ENCODE results near the gene MAPK8.

Gene MAPK8

DNA sequence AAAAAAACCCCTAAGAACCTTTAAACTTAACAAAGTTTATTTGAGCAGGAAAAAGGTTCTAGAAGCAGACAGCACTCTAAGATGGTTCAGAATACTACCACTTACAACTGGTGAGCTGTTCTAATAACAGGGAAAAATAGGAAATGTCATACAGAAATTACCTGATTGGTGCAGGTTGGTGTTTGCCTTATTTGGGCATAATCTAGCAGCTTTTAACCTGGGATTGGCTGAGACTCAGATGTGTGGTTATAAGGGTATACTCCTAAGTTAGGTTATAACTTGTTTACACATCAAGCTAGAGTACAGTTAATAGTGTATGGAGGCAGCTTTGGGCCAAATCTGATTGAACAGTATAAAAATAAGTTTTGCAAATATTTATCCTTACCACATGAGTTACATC lies 59.8 kb downstream of the MAPK8 start:
- TF ChIP-seq, protein P1, sequence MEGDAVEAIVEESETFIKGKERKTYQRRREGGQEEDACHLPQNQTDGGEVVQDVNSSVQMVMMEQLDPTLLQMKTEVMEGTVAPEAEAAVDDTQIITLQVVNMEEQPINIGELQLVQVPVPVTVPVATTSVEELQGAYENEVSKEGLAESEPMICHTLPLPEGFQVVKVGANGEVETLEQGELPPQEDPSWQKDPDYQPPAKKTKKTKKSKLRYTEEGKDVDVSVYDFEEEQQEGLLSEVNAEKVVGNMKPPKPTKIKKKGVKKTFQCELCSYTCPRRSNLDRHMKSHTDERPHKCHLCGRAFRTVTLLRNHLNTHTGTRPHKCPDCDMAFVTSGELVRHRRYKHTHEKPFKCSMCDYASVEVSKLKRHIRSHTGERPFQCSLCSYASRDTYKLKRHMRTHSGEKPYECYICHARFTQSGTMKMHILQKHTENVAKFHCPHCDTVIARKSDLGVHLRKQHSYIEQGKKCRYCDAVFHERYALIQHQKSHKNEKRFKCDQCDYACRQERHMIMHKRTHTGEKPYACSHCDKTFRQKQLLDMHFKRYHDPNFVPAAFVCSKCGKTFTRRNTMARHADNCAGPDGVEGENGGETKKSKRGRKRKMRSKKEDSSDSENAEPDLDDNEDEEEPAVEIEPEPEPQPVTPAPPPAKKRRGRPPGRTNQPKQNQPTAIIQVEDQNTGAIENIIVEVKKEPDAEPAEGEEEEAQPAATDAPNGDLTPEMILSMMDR (conservative IDR thresholded peaks at IDR 0.05): no peak
- H3K27ac ChIP-seq: no peak overlapping the region

DNA sequence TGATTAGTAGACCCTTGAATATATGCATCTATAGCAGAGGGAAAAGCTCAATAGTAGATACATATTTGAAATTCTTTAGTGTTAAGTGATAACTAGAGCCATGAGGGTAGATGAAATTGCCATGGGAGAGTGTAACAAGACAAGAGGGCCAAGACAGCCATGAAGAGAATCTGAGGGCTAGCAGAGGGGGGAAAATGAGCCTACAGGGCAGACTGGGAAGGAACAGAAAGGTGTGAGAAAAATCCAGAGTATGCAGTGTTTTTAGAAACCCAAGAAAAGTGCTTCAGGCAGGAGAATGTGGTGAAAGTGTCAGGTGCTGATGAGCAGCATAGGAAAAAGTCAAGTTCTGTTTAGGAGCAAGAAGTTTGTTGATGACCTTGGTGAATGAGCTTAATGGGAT lies 63.0 kb downstream of the MAPK8 start:
- H3K27ac ChIP-seq: no peak overlapping the region
- TF ChIP-seq, protein P1 (conservative IDR thresholded peaks at IDR 0.05): no peak

GRCh38 chr10:48377751-48378530 lies 71.5 kb downstream of the MAPK8 start:
- H3K27ac ChIP-seq: no peak overlapping the region
- TF ChIP-seq, protein P1 (conservative IDR thresholded peaks at IDR 0.05): no peak

DNA sequence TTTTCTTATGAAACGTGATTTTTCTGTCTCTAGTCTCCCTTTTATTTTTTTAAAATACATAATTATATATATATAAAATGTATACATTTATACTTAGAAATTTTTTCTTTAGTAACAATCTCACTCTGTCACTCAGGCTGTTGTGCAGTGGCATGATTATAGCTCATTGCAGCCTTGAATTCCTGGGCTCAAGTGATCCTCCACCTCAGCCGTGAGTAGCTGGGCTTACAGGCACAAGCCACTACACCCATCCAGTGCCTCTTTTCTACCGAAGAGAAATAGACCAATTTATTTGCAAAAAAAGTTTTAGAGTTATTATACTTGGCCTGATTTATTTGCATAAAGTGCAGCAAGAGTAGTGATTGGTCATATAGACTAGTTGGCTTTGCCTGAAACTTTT lies 72.2 kb downstream of the MAPK8 start:
- no peak overlapping the region for H3K27ac ChIP-seq
- TF ChIP-seq, protein P1 (conservative IDR thresholded peaks at IDR 0.05): no peak

- no peak overlapping the region for H3K27ac ChIP-seq
- TF ChIP-seq, protein P1 (conservative IDR thresholded peaks at IDR 0.05): no peak
These were observed 75.5 kb downstream of the MAPK8 start for GRCh38 chr10:48381971-48382370.

DNA sequence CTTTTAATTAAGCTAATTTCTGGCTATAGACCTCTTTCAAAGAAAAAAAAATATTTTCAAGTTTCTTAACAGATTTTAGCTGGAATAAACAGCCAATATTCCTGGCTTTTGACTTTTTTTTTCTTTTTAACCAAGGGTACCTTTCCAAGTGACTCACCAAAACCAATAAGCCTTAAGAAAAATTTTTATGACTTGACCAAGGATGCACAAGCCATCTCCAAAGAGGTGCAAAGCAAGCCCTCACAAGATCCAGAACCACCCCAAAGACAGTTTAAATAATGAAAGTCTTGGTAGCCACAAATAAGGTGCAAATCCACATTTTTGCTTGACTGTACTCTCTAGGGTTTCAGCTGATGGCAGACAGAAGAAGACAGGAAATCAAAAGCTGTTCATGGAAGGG lies 76.5 kb downstream of the MAPK8 start:
- H3K27ac ChIP-seq: no peak overlapping the region
- TF ChIP-seq, protein P1 (conservative IDR thresholded peaks at IDR 0.05): no peak

GRCh38 chr10:48383393-48383792 lies 76.9 kb downstream of the MAPK8 start:
- TF ChIP-seq, protein P1 (conservative IDR thresholded peaks at IDR 0.05): no peak
- no peak overlapping the region for H3K27ac ChIP-seq

Data from VCaP (cell line).